RWPE1 (cell line): ENCODE data around the gene SHLD1.
"Not testable (repeated sequence)": the region's sequence is repeated elsewhere in the genome, so short reads cannot be mapped to it uniquely, and the experiment has no call there.

Source experiments
- CTCF ChIA-PET: fragments of 350-600 bp; sonication (Branson Sonifier 250); formaldehyde crosslinking; extraction: SDS; loops from one replicate; lab custom pipeline; 2021; lab: Yijun Ruan, JAX
- POLR2A ChIA-PET: fragments of 400-600 bp; formaldehyde crosslinking; extraction: SDS; loops from one replicate; lab custom pipeline; 2020; ENCODE audit warnings: antibody characterized with exemption; ENCODE audit not compliant: low non-redundant PET; lab: Yijun Ruan, JAX
- DNase-seq: peaks from one replicate; pipeline ENCODE4 v3.0.0; 2012; ENCODE audit warnings: low spot score
- H3K27ac ChIP-seq: fragments of 450-650 bp; 2 replicates; pipeline ENCODE4 v1.5.1; 2017
- CTCF ChIP-seq: fragments of 450-650 bp; conservative IDR thresholded peaks from 2 replicates; pipeline ENCODE4 v1.5.1; 2017; ENCODE audit warnings: low read depth, mild to moderate bottlenecking

The SHLD1 gene

GRCh38 chr20:5722927-5723326 lies 27.3 kb upstream of the SHLD1 start:
- H3K27ac ChIP-seq: no peak overlapping the region
- CTCF ChIA-PET: interaction anchor here (0.6 kb wide), 1 partner anchor 719 kb away, joined by 3 read pairs; no protein-coding TSS in a partner anchor
- DNase-seq: no peak
- POLR2A ChIA-PET: no interaction called here
- no peak for TF ChIP-seq CTCF

- not testable (repeated sequence) for DNase-seq, H3K27ac ChIP-seq
- ChIA-PET CTCF (interaction anchor here (0.6 kb wide), 2 partner anchors 56 to 108 kb away, joined by 3 to 4 read pairs; no protein-coding TSS in a partner anchor), POLR2A (interaction anchor here (0.7 kb wide), 2 partner anchors 15 to 36 kb away, joined by 3 to 4 read pairs; no protein-coding TSS in a partner anchor)
Observed at GRCh38 chr20:5725183-5725463, 25.1 kb upstream of the SHLD1 start.

GRCh38 chr20:5727018-5727515 lies 23.1 kb upstream of the SHLD1 start:
- CTCF ChIA-PET: no interaction called here
- no peak for TF ChIP-seq CTCF
- no peak overlapping the region for H3K27ac ChIP-seq
- POLR2A ChIA-PET: no interaction called here
- no peak for DNase-seq

- no peak overlapping the region for H3K27ac ChIP-seq
- ChIA-PET POLR2A (no interaction called here), CTCF (no interaction called here)
- DNase-seq: no peak
- TF ChIP-seq CTCF: no peak
Observed at GRCh38 chr20:5729348-5729747, 20.9 kb upstream of the SHLD1 start.

GRCh38 chr20:5730131-5730530 lies 20.1 kb upstream of the SHLD1 start:
- CTCF ChIA-PET: no interaction called here
- no peak for TF ChIP-seq CTCF
- DNase-seq: no peak
- POLR2A ChIA-PET: no interaction called here
- no peak overlapping the region for H3K27ac ChIP-seq

- ChIA-PET POLR2A (no interaction called here), CTCF (interaction anchor here (0.6 kb wide), 1 partner anchor 31 kb away, joined by 4 read pairs; no protein-coding TSS in a partner anchor)
- TF ChIP-seq CTCF: no peak
- no peak for DNase-seq
- no peak overlapping the region for H3K27ac ChIP-seq
Observed at GRCh38 chr20:5731753-5732366, 18.3 kb upstream of the SHLD1 start.

- H3K27ac ChIP-seq: no peak overlapping the region
- POLR2A ChIA-PET: no interaction called here
- no peak for TF ChIP-seq CTCF
- CTCF ChIA-PET: no interaction called here
- no peak for DNase-seq
Observed at GRCh38 chr20:5734602-5735001, 15.6 kb upstream of the SHLD1 start.
